H1 (cell line): ENCODE results near the gene ZNF414. TPM values are rescaled to one million over a fixed set of nuclear protein-coding genes. Genes with fewer than 3 reads are reported as not detected.

Source experiments
- CTCF ChIA-PET: fragments of 300-600 bp; sonication (Branson Sonifier 250); formaldehyde crosslinking; loops from one replicate; lab custom pipeline; 2021; ENCODE audit not compliant: partially characterized antibody; lab: Charles Lee
- POLR2A ChIA-PET: fragments of 300-600 bp; sonication (Branson Sonifier 250); formaldehyde crosslinking; loops from one replicate; lab custom pipeline; 2021; ENCODE audit warnings: inconsistent platforms; ENCODE audit not compliant: partially characterized antibody; lab: Charles Lee
- DNase-seq, 2 experiments: peaks; one replicate each; pipeline versions ENCODE4 v3.0.0 to v3.0.0-alpha.2; 2010 to 2022; ENCODE audit warnings: low spot score in 2 of 2, low read depth in 1 of 2, mixed read lengths in 1 of 2
- FAIRE-seq: peaks from 2 replicates; lab custom pipeline; 2011; peaks lifted over from hg19 to GRCh38; lab: Jason Lieb, UNC
- H2AFZ ChIP-seq: 2 replicates; pipeline ENCODE4 v1.8.1; 2012; ENCODE audit warnings: low read length, inconsistent platforms
- H2AK5ac ChIP-seq: 2 replicates; pipeline ENCODE4 v1.6.1; 2013; ENCODE audit warnings: low read depth, low read length
- H2BK120ac ChIP-seq: replicated peaks from 2 replicates; pipeline ENCODE3; 2013; ENCODE audit warnings: low read depth, low read length, inconsistent platforms
- H2BK12ac ChIP-seq: 2 replicates; pipeline ENCODE4 v1.6.1; 2013; ENCODE audit warnings: low read depth, low read length
- H2BK15ac ChIP-seq: 2 replicates; pipeline ENCODE4 v1.6.1; 2013; ENCODE audit warnings: low read length
- H2BK20ac ChIP-seq: 2 replicates; pipeline ENCODE4 v1.6.1; 2013; ENCODE audit warnings: low read length
- H2BK5ac ChIP-seq: 2 replicates; pipeline ENCODE4 v1.6.1; 2013; ENCODE audit warnings: low read depth, low read length
- H3K14ac ChIP-seq: 2 replicates; pipeline ENCODE4 v1.6.1; 2013; ENCODE audit warnings: inconsistent platforms; ENCODE audit not compliant: insufficient read length
- H3K18ac ChIP-seq: 2 replicates; pipeline ENCODE4 v1.6.1; 2013; ENCODE audit warnings: low read length; ENCODE audit errors: extremely low read depth
- H3K23ac ChIP-seq: 2 replicates; pipeline ENCODE4 v1.6.1; 2013; ENCODE audit warnings: inconsistent platforms; ENCODE audit not compliant: insufficient read length
- H3K23me2 ChIP-seq: 2 replicates; pipeline ENCODE4 v1.6.1; 2013; ENCODE audit warnings: low read depth, low read length
- H3K27ac ChIP-seq: 2 replicates; pipeline ENCODE4 v1.6.1; 2011; ENCODE audit warnings: low read depth, low read length, inconsistent platforms
- H3K27me3 ChIP-seq, 4 experiments: replicated peaks in 1 of 4; 1 replicate in 1 of 4; 2 replicates in 3 of 4; pipeline versions ENCODE4 v1.6.1 to v1.8.1; 2011 to 2013; ENCODE audit warnings: low read length in 3 of 4, mild to moderate bottlenecking in 3 of 4, inconsistent platforms in 2 of 4, mixed read lengths in 2 of 4, moderate library complexity in 1 of 4; ENCODE audit not compliant: control insufficient read depth in 3 of 4, insufficient read depth in 3 of 4; ENCODE audit errors: extremely low read depth in 1 of 4
- H3K36me3 ChIP-seq, 4 experiments: 2 replicates each; pipeline versions ENCODE4 v1.6.1 to v1.8.1; 2011 to 2013; ENCODE audit warnings: mild to moderate bottlenecking in 4 of 4, low read length in 3 of 4, moderate library complexity in 2 of 4, control low read depth in 1 of 4, inconsistent platforms in 1 of 4; ENCODE audit not compliant: insufficient read depth in 4 of 4, control insufficient read depth in 2 of 4
- H3K4ac ChIP-seq: replicated peaks from 2 replicates; pipeline ENCODE3; 2013; ENCODE audit warnings: low read length, low read depth, mixed read lengths, inconsistent platforms; ENCODE audit not compliant: insufficient read length
- H3K4me1 ChIP-seq, 4 experiments: replicated peaks in 1 of 4; 1 replicate in 1 of 4; 2 replicates in 3 of 4; pipeline versions ENCODE4 v1.6.1 to v1.8.1; 2011 to 2013; ENCODE audit warnings: low read length in 3 of 4, inconsistent platforms in 2 of 4, mixed read lengths in 1 of 4; ENCODE audit not compliant: insufficient read depth in 4 of 4, control insufficient read depth in 3 of 4
- H3K4me2 ChIP-seq, 2 experiments: 2 replicates each; pipeline versions ENCODE4 v1.6.1 to v1.8.1; 2011 to 2013; ENCODE audit warnings: low read depth in 2 of 2, low read length in 2 of 2, control low read depth in 1 of 2, inconsistent platforms in 1 of 2, mild to moderate bottlenecking in 1 of 2; ENCODE audit not compliant: insufficient read depth in 1 of 2
- H3K4me3 ChIP-seq, 4 experiments: fragments of 200-600, 300-600 bp in 1 of 4; sonication (generic), shearing (Covaris generic), sonication (Bioruptor Twin) in 1 of 4; 2 replicates each; pipeline versions ENCODE4 v1.5.1 to v1.8.1; 2011 to 2016; ENCODE audit warnings: low read length in 4 of 4, low read depth in 3 of 4, control low read depth in 2 of 4, inconsistent platforms in 2 of 4, mild to moderate bottlenecking in 2 of 4, mixed read lengths in 1 of 4, moderate library complexity in 1 of 4; ENCODE audit not compliant: insufficient read depth in 2 of 4; ENCODE audit errors: extremely low read depth in 1 of 4
- H3K56ac ChIP-seq: replicated peaks from 2 replicates; pipeline ENCODE3; 2013; ENCODE audit warnings: low read depth, mild to moderate bottlenecking, mixed read lengths, low read length, inconsistent platforms; ENCODE audit not compliant: insufficient read length
- H3K79me1 ChIP-seq: 2 replicates; pipeline ENCODE4 v1.6.1; 2013; ENCODE audit warnings: low read depth, low read length, control low read depth
- H3K79me2 ChIP-seq, 2 experiments: 2 replicates each; pipeline versions ENCODE4 v1.6.1 to v1.8.1; 2012 to 2013; ENCODE audit warnings: low read length in 2 of 2, mild to moderate bottlenecking in 2 of 2, inconsistent platforms in 1 of 2; ENCODE audit not compliant: insufficient read depth in 2 of 2, control insufficient read depth in 1 of 2
- H3K9ac ChIP-seq, 4 experiments: replicated peaks in 1 of 4; 1 replicate in 1 of 4; 2 replicates in 3 of 4; pipeline versions ENCODE4 v1.6.1 to v1.8.1; 2011 to 2013; ENCODE audit warnings: low read depth in 3 of 4, low read length in 3 of 4, control low read depth in 2 of 4, mild to moderate bottlenecking in 2 of 4, moderate library complexity in 2 of 4, inconsistent platforms in 1 of 4; ENCODE audit errors: extremely low read depth in 1 of 4
- H3K9me3 ChIP-seq, 2 experiments: 2 replicates each; pipeline versions ENCODE4 v1.6.1 to v1.8.1; 2012 to 2013; ENCODE audit warnings: mild to moderate bottlenecking in 2 of 2, moderate library complexity in 2 of 2, control low read depth in 1 of 2, inconsistent platforms in 1 of 2, low read depth in 1 of 2, low read length in 1 of 2, mixed read lengths in 1 of 2; ENCODE audit not compliant: insufficient read depth in 2 of 2
- H4K20me1 ChIP-seq, 2 experiments: replicated peaks in 1 of 2; 2 replicates each; pipeline versions ENCODE3 to v1.8.1; 2011 to 2013; ENCODE audit warnings: inconsistent platforms in 2 of 2, low read length in 2 of 2, mild to moderate bottlenecking in 1 of 2; ENCODE audit not compliant: insufficient read depth in 2 of 2, control insufficient read depth in 1 of 2
- H4K5ac ChIP-seq: 2 replicates; pipeline ENCODE4 v1.6.1; 2013; ENCODE audit warnings: low read length, low read depth, mixed read lengths, inconsistent platforms; ENCODE audit not compliant: insufficient read length
- H4K8ac ChIP-seq: 2 replicates; pipeline ENCODE4 v1.8.0; 2013; ENCODE audit warnings: mild to moderate bottlenecking, moderate library complexity, low read length, inconsistent platforms; ENCODE audit not compliant: insufficient read depth; ENCODE audit errors: extremely low read depth
- H4K91ac ChIP-seq: replicated peaks from 2 replicates; pipeline ENCODE3; 2013; ENCODE audit warnings: low read length, mixed read lengths, inconsistent platforms; ENCODE audit not compliant: insufficient read length
- ATF2 ChIP-seq: IDR thresholded peaks from 2 replicates; pipeline ENCODE4 v1.6.1; 2012; ENCODE audit warnings: low read length, inconsistent platforms
- ATF3 ChIP-seq: IDR thresholded peaks from 2 replicates; pipeline ENCODE4 v1.6.1; 2011; ENCODE audit warnings: low read depth, mild to moderate bottlenecking, low read length; ENCODE audit not compliant: insufficient read depth
- CEBPB ChIP-seq: IDR thresholded peaks from 2 replicates; pipeline ENCODE4 v1.6.1; 2012; ENCODE audit warnings: low read depth, low read length
- CHD1 ChIP-seq: IDR thresholded peaks from 2 replicates; pipeline ENCODE4 v1.6.1; 2012; ENCODE audit warnings: low read depth, low read length, improper control_type of control experiment
- GTF2F1 ChIP-seq: IDR thresholded peaks from 2 replicates; pipeline ENCODE4 v1.6.1; 2012; ENCODE audit warnings: low read depth, low read length, improper control_type of control experiment, borderline replicate concordance
- JUN ChIP-seq: IDR thresholded peaks from 2 replicates; pipeline ENCODE4 v1.6.1; 2011; ENCODE audit warnings: low read depth, mild to moderate bottlenecking, improper control_type of control experiment, low read length
- SIX5 ChIP-seq: IDR thresholded peaks from 2 replicates; pipeline ENCODE4 v1.6.1; 2011; ENCODE audit warnings: mild to moderate bottlenecking, low read depth, low read length
- WGBS, 2 experiments: shearing (Covaris generic) in 1 of 2; methylation state at CpG; one replicate each; pipeline versions ENCODE4 v1.1.6 to v1.1.7; 2013 to 2015; ENCODE audit warnings: low lambda C conversion rate in 2 of 2, mixed read lengths in 2 of 2, inconsistent platforms in 1 of 2, low coverage in 1 of 2, missing lambda C conversion rate in 1 of 2; ENCODE audit not compliant: insufficient replicate concordance in 2 of 2, insufficient coverage in 1 of 2, insufficient read length in 1 of 2; ENCODE audit errors: extremely low coverage in 1 of 2, missing lambda C conversion rate in 1 of 2; 5-methylcytosine and 5-hydroxymethylcytosine counted together
- polyA plus RNA-seq, 7 experiments: library from polyadenylated mRNA; depleted of rRNA in 3 of 7; stranded (reverse) in 5 of 7; unstranded in 2 of 7; fragments of >200 nt in 5 of 7; fragments of 200-250 nt in 2 of 7; gene quantifications; 1 replicate in 5 of 7; 2 replicates in 1 of 7; 4 replicates in 1 of 7; pipeline versions ENCODE4 v1.2.1 to v1.2.3, GENCODE V29; 2011 to 2013; ENCODE audit warnings: missing spikeins in 2 of 7, mixed read lengths in 2 of 7
- total RNA-seq: library from RNA; stranded (reverse); fragmentation: NEBNext Ultra II Directional; extraction: Animal tissue kit (Norgen Biotek cat#: 25700); gene quantifications from 2 replicates; pipeline ENCODE4 v1.2.1, GENCODE V29; 2021

ZNF414 gene
- total and polyA plus RNA-seq, 2 of the 8 experiments (the other 6 are each of a cell fraction or from before 2014, with no cell fraction given), result 9.7 to 26.8 TPM

- Histone ChIP-seq H4K20me1 (peaks cover 38 to 58% of the 10 kb centered on the region in 2 experiments), H2AFZ (no peak overlapping the region), H3K27ac (no peak overlapping the region), H3K36me3 (peaks cover 36 to 55% (median 52%) of the 10 kb centered on the region in 4 experiments), H3K23ac (no peak overlapping the region), H2BK120ac (no peak overlapping the region), H3K56ac (no peak overlapping the region), H3K4ac (no peak overlapping the region), H2BK12ac (no peak overlapping the region), H3K27me3 (no peaks in the 10 kb centered on the region), H3K79me1 (peaks cover 20% of the 10 kb centered on the region), H4K8ac (no peak overlapping the region), H4K5ac (no peak overlapping the region), H2BK15ac (no peak overlapping the region), H3K4me3 (no peak overlapping the region), H3K79me2 (peaks cover 70 to 97% of the 10 kb centered on the region in 2 experiments), H3K4me1 (peaks cover 8 to 12% (median 10%) of the 10 kb centered on the region in 4 experiments), H2AK5ac (no peak overlapping the region), H3K4me2 (no peak overlapping the region), H3K18ac (no peak overlapping the region), H2BK5ac (no peak overlapping the region), H2BK20ac (no peak overlapping the region), H3K14ac (no peak overlapping the region), H3K9ac (no peak overlapping the region), H3K9me3 (no peaks in the 10 kb centered on the region), H4K91ac (no peak overlapping the region), H3K23me2 (no peaks in the 10 kb centered on the region)
- DNase-seq, result no peak
- FAIRE-seq, result no peak
- TF ChIP-seq JUN (no peak), GTF2F1 (no peak), CHD1 (no peak), ATF2 (no peak), ATF3 (no peak), SIX5 (no peak), CEBPB (no peak)
- POLR2A ChIA-PET, result interaction anchor here (0.6 to 6.4 kb wide), 5 partner anchors 8 to 118 kb away, joined by 3 to 63 read pairs (median 7); partner anchors contain the start of gene HNRNPM
- 89% methylated on average over 4 of the region's 4 CpGs; no CpG with 5 or more reads in 1 of the 2 experiments for WGBS, 2 experiments
- CTCF ChIA-PET, result interaction anchor here (1.8 to 4.0 kb wide), 4 partner anchors 9 to 120 kb away, joined by 4 to 14 read pairs (median 10); no protein-coding TSS in a partner anchor
Measured at GRCh38 chr19:8461376-8461775, 52.6 kb downstream of the ZNF414 start.
